NCI-H2029 (cell line): ENCODE results near the gene STYXL1.

ENCODE experiments used
- DNase-seq: peaks from one replicate; lab custom pipeline; 2025; lab: John Stamatoyannopoulos, UW

Gene STYXL1

GRCh38 chr7:75955331-75955955, 92.4 kb downstream of the STYXL1 start:
- no peak for DNase-seq

GRCh38 chr7:75953931-75954330, 93.9 kb downstream of the STYXL1 start:
- DNase-seq = no peak

GRCh38 chr7:75953431-75953830, 94.4 kb downstream of the STYXL1 start:
- no peak for DNase-seq

- no peak for DNase-seq
Observed at GRCh38 chr7:75951506-75951905, 96.3 kb downstream of the STYXL1 start.

GRCh38 chr7:75950111-75950681, 97.6 kb downstream of the STYXL1 start:
- DNase-seq = no peak

GRCh38 chr7:75948179-75948578, 99.6 kb downstream of the STYXL1 start:
- no peak for DNase-seq
